Heart left ventricle (tissue), 16 donors: ENCODE data around the gene PMF1. TPM values are rescaled to one million over a fixed set of nuclear protein-coding genes. Genes with fewer than 3 reads are reported as not detected.

Source experiments
- ATAC-seq, 4 donors: fragments of 200-7000 bp; cut with Tn5 transposase; one replicate each; pipeline ENCODE4 v1.9.1; 2020 to 2022; ENCODE audit warnings: moderate library complexity in 4 of 4, mild to moderate bottlenecking in 3 of 4, moderate number of reproducible peaks in 1 of 4
- DNase-seq, 5 donors: peaks; one replicate each; pipeline ENCODE4 v3.0.0-alpha.2; 2020
- H3K27ac ChIP-seq, 12 donors: fragments of 200-600 bp; sonication (generic) in 4 of 12; one replicate each; pipeline versions ENCODE4 v1.5.0 to v1.8.0; 2016 to 2022; ENCODE audit warnings: mild to moderate bottlenecking in 2 of 12
- H3K27me3 ChIP-seq, 9 donors: fragments of 200-600 bp; sonication (generic) in 2 of 9; one replicate each; pipeline versions ENCODE4 v1.5.1 to v1.8.0; 2016 to 2022; ENCODE audit warnings: mild to moderate bottlenecking in 3 of 9
- H3K36me3 ChIP-seq, 9 donors: fragments of 200-600 bp; sonication (generic) in 2 of 9; one replicate each; pipeline versions ENCODE4 v1.5.0 to v1.8.0; 2018 to 2022; ENCODE audit warnings: mild to moderate bottlenecking in 2 of 9
- H3K4me1 ChIP-seq, 12 donors: fragments of 200-600 bp; sonication (generic) in 4 of 12; one replicate each; pipeline versions ENCODE4 v1.5.0 to v1.8.0; 2016 to 2022; ENCODE audit warnings: mild to moderate bottlenecking in 3 of 12
- H3K4me3 ChIP-seq, 12 donors: fragments of 200-600 bp; sonication (generic) in 4 of 12; one replicate each; pipeline versions ENCODE4 v1.5.0 to v1.8.0; 2017 to 2022; ENCODE audit warnings: mild to moderate bottlenecking in 9 of 12, moderate library complexity in 4 of 12
- H3K9me3 ChIP-seq, 12 donors: fragments of 200-600 bp; sonication (generic) in 4 of 12; one replicate each; pipeline versions ENCODE4 v1.5.0 to v1.8.0; 2016 to 2022; ENCODE audit warnings: mild to moderate bottlenecking in 1 of 12
- POLR2A ChIP-seq, 2 donors: fragments of 450-650 bp; IDR thresholded peaks; one replicate each; pipeline ENCODE4 v1.6.1; 2017; ENCODE audit warnings: antibody characterized with exemption in 2 of 2, mild to moderate bottlenecking in 2 of 2, moderate library complexity in 2 of 2
- WGBS, 4 donors: extraction: QIAGEN DNeasy Blood & Tissue Kit in 2 of 4; methylation state at CpG; one replicate each; pipeline versions ENCODE4 v1.1.5 to v1.1.7; 2013 to 2018; 5-methylcytosine and 5-hydroxymethylcytosine counted together
- intact Hi-C, 10 donors: fragments of 100-400 bp; cut with DNase I; formaldehyde crosslinking; loops; one replicate each; pipeline versions ENCODE4 v1.11.1 to v1.14.2; 2022
- polyA plus RNA-seq, 2 donors: library from polyadenylated mRNA; stranded (reverse); fragments of 200-250 nt; gene quantifications; one replicate each; pipeline ENCODE4 v1.2.3, GENCODE V29; 2013
- total RNA-seq, 9 donors: library from RNA; depleted of rRNA in 2 of 9; stranded (reverse); fragments of >200 nt in 2 of 9; fragmentation: NEBNext Ultra II Directional in 3 of 9; extraction: Animal tissue kit (Norgen Biotek cat#: 25700) in 3 of 9; gene quantifications; one replicate each; pipeline versions ENCODE4 v1.1.0 to v1.2.4, GENCODE V29; 2016 to 2023
- TF ChIP-seq, protein P1 (sequence below), 12 donors: fragments of 200-600 bp; sonication (generic) in 4 of 12; IDR thresholded peaks; one replicate each; pipeline versions ENCODE4 v1.5.0 to v1.8.0; 2018 to 2022; ENCODE audit warnings: antibody characterized with exemption in 12 of 12, mild to moderate bottlenecking in 5 of 12
- donor health status: ischemic (EF 13 %, LVEDD 7.1; RV severe dilation, severe dysfunction).
- donor health status: healthy with polysubstance abuse.
- donor health status: DM: no; HTN: yes; CAD: no.
- donor health status: DM: no; HTN: no; CAD: no.
- donor health status: ischemic (EF 25% LVEDD 6.9; RV normal size, moderate dysfunction).
- donor health status: ischemic (EF 25% LVEDD 5.7; RV mildly dilated, moderate dysfunction).
- donor health status: healthy.
- donor health status: DM: yes; HTN: yes; CAD: no.
- donor health status: ischemic (EF 35%, LVEDD 5.7; RV mildly dilated, moderate dysfunction).
- donor health status: nonischemic (EF 11% LVEDD 7.7; RV severe dilation, severe dysfunction).
- donor health status: DM: yes; HTN: yes; CAD: no.
- donor health status: PGD.
- donor health status: ischemic (EF 29% LVEDD 5.4; RV normal size, mild dysfunction).
- donor health status: nonischemic (EF 23%, LVEDD 6.1; RV moderate dilation, normal function).

Gene PMF1
- total and polyA plus RNA-seq, 11 donors = 57.8 to 122 (median 68.2) TPM

GRCh38 chr1:156230473-156230837 lies 17.6 kb downstream of the PMF1 start:
- Histone ChIP-seq H3K4me3 (no peak overlapping the region), H3K9me3 (no peaks in the 10 kb centered on the region), H3K27me3 (no peaks in the 10 kb centered on the region), H3K27ac (peak overlapping the region in 1 of 12 donors; percentile 26), H3K36me3 (peaks cover 0 to 81% (median 55%) of the 10 kb centered on the region in 9 donors), H3K4me1 (peaks cover 0 to 10% (median 0%) of the 10 kb centered on the region in 12 donors)
- DNase-seq = peak in 1 of 5 donors; percentile 1
- no peak for ATAC-seq
- intact Hi-C loops = no loop called here
- TF ChIP-seq POLR2A (IDR thresholded peaks at IDR 0.05) = no peak
- TF ChIP-seq, protein P1, sequence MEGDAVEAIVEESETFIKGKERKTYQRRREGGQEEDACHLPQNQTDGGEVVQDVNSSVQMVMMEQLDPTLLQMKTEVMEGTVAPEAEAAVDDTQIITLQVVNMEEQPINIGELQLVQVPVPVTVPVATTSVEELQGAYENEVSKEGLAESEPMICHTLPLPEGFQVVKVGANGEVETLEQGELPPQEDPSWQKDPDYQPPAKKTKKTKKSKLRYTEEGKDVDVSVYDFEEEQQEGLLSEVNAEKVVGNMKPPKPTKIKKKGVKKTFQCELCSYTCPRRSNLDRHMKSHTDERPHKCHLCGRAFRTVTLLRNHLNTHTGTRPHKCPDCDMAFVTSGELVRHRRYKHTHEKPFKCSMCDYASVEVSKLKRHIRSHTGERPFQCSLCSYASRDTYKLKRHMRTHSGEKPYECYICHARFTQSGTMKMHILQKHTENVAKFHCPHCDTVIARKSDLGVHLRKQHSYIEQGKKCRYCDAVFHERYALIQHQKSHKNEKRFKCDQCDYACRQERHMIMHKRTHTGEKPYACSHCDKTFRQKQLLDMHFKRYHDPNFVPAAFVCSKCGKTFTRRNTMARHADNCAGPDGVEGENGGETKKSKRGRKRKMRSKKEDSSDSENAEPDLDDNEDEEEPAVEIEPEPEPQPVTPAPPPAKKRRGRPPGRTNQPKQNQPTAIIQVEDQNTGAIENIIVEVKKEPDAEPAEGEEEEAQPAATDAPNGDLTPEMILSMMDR (IDR thresholded peaks at IDR 0.05) = no peak
- 89 to 95% (median 89%) methylated on average over 1 of the region's 1 CpG for WGBS, 4 donors

DNA sequence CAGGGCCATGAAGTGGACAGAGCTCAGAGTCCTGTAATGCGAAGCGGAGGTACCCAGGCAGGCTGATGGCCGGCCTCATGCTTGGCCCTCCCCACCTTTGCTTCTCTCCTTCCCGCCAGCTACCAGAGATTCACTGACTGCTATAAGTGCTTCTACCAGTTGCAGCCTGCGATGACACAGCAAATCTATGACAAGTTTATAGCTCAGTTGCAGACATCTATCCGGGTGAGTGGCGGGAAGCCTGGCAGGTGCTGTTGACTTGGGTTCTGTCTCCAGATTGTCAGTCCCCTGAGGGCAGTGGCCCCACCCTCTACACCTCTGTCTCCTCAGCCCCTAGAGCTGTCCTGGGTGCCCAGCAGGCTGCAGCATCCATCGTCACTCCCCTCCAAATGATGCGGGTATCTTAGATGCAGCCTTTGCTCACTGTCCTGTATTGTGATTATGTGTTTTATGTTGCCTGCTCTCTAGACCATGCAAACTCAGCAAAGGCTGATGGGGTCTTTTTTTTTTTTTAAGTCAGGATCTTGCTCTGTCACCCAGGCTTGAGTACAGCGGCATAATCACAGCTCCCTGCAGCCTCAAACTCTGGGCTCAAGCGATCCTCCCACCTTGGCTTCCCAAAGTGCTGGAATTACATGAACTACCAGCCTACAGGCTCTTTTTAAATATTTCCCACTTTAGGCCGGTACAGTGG lies 19.5 kb downstream of the PMF1 start:
- H3K36me3 ChIP-seq = peaks cover 0 to 80% (median 64%) of the 10 kb centered on the region in 9 donors
- ATAC-seq (no peak), DNase-seq (peak in 1 of 5 donors; percentile 15)
- H3K27me3 ChIP-seq = no peaks in the 10 kb centered on the region
- 90 to 93% (median 92%) methylated on average over 12 of the region's 12 CpGs for WGBS, 4 donors
- no peaks in the 10 kb centered on the region for H3K9me3 ChIP-seq
- intact Hi-C loops = no loop called here
- no peaks in the 10 kb centered on the region for H3K4me1 ChIP-seq
- no peak overlapping the region for H3K27ac ChIP-seq
- no peak for TF ChIP-seq POLR2A (IDR thresholded peaks at IDR 0.05)
- TF ChIP-seq, protein P1 (IDR thresholded peaks at IDR 0.05) = no peak
- H3K4me3 ChIP-seq = no peak overlapping the region

- Histone ChIP-seq H3K27ac (no peak overlapping the region), H3K4me1 (no peaks in the 10 kb centered on the region), H3K27me3 (no peaks in the 10 kb centered on the region), H3K4me3 (no peak overlapping the region), H3K9me3 (no peaks in the 10 kb centered on the region), H3K36me3 (peaks cover 2 to 80% (median 66%) of the 10 kb centered on the region in 9 donors)
- DNase-seq = peak in 1 of 5 donors; percentile 2
- ATAC-seq = no peak
- 70 to 84% (median 78%) methylated on average over 5 of the region's 5 CpGs for WGBS, 4 donors
- intact Hi-C loops = no loop called here
- TF ChIP-seq, protein P1 (IDR thresholded peaks at IDR 0.05) = no peak
- no peak for TF ChIP-seq POLR2A (IDR thresholded peaks at IDR 0.05)
Observed at GRCh38 chr1:156233426-156234127, 20.8 kb downstream of the PMF1 start.

GRCh38 chr1:156236164-156236563 lies 23.4 kb downstream of the PMF1 start:
- WGBS, 4 donors = 87 to 97% (median 95%) methylated on average over 11 to 12 of the region's 12 CpGs
- intact Hi-C loops = no loop called here
- H3K9me3 ChIP-seq = no peaks in the 10 kb centered on the region
- TF ChIP-seq POLR2A (IDR thresholded peaks at IDR 0.05) = no peak
- TF ChIP-seq, protein P1 (IDR thresholded peaks at IDR 0.05) = no peak
- no peak overlapping the region for H3K4me3 ChIP-seq
- H3K4me1 ChIP-seq = no peaks in the 10 kb centered on the region
- H3K36me3 ChIP-seq = peaks cover 2 to 90% (median 69%) of the 10 kb centered on the region in 9 donors
- peak in 1 of 4 donors; percentile 6 for ATAC-seq
- DNase-seq = no peak
- no peaks in the 10 kb centered on the region for H3K27me3 ChIP-seq
- no peak overlapping the region for H3K27ac ChIP-seq
